OCI-LY3 (cell line): ENCODE data around the gene IFT80.

Experiments
- EZH2phosphoT487 ChIP-seq: fragments of 200-600 bp; shearing (Covaris generic); IDR thresholded peaks from 2 replicates; pipeline ENCODE4 v1.6.1; 2018; ENCODE audit warnings: antibody characterized with exemption, mixed run types, low read depth
- TF ChIP-seq, protein P1 (sequence below): fragments of 200-600, 300-600 bp; sonication (generic); IDR thresholded peaks from 2 replicates; pipeline ENCODE4 v1.5.1; 2014; ENCODE audit warnings: antibody characterized with exemption, low read length, low read depth

DNA sequence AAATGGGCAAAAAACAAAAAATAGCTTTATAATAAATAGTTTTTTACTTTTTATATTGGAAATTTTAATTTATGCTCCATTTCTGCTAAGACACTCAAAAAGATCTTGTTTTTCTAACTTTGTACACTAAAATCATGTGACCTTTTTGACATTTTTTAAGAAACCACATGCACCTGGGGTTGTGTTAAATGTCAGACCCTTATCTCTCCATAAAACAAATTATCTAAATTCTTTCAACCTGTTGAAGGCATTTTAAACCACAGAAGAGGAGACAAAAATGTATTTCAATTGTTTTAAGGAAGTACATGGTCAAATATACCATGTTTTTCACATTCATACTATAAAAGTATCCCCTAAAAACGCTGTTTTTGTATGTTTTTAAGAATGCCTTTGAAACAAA, 29.2 kb downstream of the IFT80 start:
- TF ChIP-seq, protein P1, sequence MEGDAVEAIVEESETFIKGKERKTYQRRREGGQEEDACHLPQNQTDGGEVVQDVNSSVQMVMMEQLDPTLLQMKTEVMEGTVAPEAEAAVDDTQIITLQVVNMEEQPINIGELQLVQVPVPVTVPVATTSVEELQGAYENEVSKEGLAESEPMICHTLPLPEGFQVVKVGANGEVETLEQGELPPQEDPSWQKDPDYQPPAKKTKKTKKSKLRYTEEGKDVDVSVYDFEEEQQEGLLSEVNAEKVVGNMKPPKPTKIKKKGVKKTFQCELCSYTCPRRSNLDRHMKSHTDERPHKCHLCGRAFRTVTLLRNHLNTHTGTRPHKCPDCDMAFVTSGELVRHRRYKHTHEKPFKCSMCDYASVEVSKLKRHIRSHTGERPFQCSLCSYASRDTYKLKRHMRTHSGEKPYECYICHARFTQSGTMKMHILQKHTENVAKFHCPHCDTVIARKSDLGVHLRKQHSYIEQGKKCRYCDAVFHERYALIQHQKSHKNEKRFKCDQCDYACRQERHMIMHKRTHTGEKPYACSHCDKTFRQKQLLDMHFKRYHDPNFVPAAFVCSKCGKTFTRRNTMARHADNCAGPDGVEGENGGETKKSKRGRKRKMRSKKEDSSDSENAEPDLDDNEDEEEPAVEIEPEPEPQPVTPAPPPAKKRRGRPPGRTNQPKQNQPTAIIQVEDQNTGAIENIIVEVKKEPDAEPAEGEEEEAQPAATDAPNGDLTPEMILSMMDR = no peak
- TF ChIP-seq EZH2phosphoT487 = no peak
